Neural progenitor cell (in vitro differentiated cells): ENCODE measurements around the gene ANKRD53.
"Not testable (repeated sequence)": the region's sequence is repeated elsewhere in the genome, so short reads cannot be mapped to it uniquely, and the experiment has no call there.

Experiments
- EZH2 ChIP-seq: fragments of 200-600 bp; sonication (generic); IDR thresholded peaks from 2 replicates; pipeline ENCODE4 v1.6.1; 2017; ENCODE audit warnings: antibody characterized with exemption, mild to moderate bottlenecking, moderate library complexity
- EZH2phosphoT487 ChIP-seq: fragments of 200-600 bp; sonication (generic); IDR thresholded peaks from 2 replicates; pipeline ENCODE4 v1.6.1; 2017; ENCODE audit warnings: antibody characterized with exemption
- TF ChIP-seq, protein P1 (sequence below): fragments of 200-600 bp; sonication (generic); IDR thresholded peaks from 2 replicates; pipeline ENCODE4 v1.5.1; 2017; ENCODE audit warnings: antibody characterized with exemption, mild to moderate bottlenecking

- TF ChIP-seq, protein P1, sequence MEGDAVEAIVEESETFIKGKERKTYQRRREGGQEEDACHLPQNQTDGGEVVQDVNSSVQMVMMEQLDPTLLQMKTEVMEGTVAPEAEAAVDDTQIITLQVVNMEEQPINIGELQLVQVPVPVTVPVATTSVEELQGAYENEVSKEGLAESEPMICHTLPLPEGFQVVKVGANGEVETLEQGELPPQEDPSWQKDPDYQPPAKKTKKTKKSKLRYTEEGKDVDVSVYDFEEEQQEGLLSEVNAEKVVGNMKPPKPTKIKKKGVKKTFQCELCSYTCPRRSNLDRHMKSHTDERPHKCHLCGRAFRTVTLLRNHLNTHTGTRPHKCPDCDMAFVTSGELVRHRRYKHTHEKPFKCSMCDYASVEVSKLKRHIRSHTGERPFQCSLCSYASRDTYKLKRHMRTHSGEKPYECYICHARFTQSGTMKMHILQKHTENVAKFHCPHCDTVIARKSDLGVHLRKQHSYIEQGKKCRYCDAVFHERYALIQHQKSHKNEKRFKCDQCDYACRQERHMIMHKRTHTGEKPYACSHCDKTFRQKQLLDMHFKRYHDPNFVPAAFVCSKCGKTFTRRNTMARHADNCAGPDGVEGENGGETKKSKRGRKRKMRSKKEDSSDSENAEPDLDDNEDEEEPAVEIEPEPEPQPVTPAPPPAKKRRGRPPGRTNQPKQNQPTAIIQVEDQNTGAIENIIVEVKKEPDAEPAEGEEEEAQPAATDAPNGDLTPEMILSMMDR, result not testable (repeated sequence)
- not testable (repeated sequence) for TF ChIP-seq EZH2, EZH2phosphoT487
Measured at GRCh38 chr2:71019989-71020388, 41.6 kb downstream of the ANKRD53 start.
